Stimulated activated naive CD8-positive, alpha-beta T cell treated with anti-CD3 and anti-CD28 coated beads, Interleukin-15, Interleukin-2, amounts not matched to agents 100 ng/mL and 50 ng/mL, for 24 hours (primary cell): ENCODE measurements around the gene LIMA1.
"Not testable (repeated sequence)": the region's sequence is repeated elsewhere in the genome, so short reads cannot be mapped to it uniquely, and the experiment has no call there.

Experiments
- H3K27ac Mint-ChIP-seq: one replicate; pipeline ENCODE4 v1.8.0; 2021; ENCODE audit warnings: mild to moderate bottlenecking, mixed read lengths
- H3K27me3 Mint-ChIP-seq: one replicate; pipeline ENCODE4 v1.8.0; 2021; ENCODE audit warnings: mixed read lengths
- H3K36me3 Mint-ChIP-seq: one replicate; pipeline ENCODE4 v1.8.0; 2021; ENCODE audit warnings: low read depth, mixed read lengths
- H3K4me1 Mint-ChIP-seq: one replicate; pipeline ENCODE4 v1.8.0; 2021; ENCODE audit warnings: low read depth, mixed read lengths
- H3K4me3 Mint-ChIP-seq: one replicate; pipeline ENCODE4 v1.8.0; 2021; ENCODE audit warnings: mild to moderate bottlenecking, mixed read lengths
- H3K9me3 Mint-ChIP-seq: one replicate; pipeline ENCODE4 v1.8.0; 2021; ENCODE audit warnings: mixed read lengths

Gene LIMA1

DNA sequence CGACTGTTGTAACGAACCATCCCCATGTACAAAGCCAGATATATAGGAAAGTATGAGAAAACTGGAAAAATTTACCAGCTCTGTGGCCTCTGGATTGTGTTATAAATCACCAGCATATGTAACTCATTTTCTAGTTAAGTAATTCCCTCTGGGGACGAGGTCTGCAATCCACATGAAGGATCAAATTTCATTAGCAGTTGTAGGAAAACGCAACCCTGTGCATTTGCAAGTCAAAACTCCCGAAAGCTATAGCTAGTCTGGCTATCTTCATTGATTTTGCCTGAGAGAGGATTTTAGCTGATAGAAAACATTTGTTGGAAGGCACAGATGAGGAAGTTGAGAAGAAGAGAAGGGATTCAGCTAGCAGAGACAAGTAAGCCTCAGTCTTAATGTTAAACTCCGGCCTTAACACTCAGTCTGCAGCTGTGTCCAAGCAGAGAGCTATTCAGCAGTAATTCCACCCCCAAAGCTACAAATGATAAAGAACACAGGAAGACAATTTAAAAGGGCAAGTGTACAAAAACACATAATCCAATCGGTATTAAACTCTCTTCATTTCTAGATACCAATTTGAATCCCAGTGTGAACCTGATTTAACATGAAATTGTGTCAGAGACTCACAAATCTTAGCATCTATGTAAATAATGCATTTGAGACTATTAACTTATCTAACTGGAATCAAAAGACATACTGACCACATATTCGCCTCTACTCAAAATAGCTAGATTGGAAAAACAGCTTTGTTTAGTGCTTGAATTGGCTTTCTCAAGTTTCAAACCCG, 61.9 kb downstream of the LIMA1 start:
- Mint-ChIP-seq H3K27me3 (no peaks in the 10 kb centered on the region), H3K4me3 (no peak overlapping the region), H3K4me1 (peaks cover 29% of the 10 kb centered on the region), H3K27ac (no peak overlapping the region), H3K36me3 (peaks cover 17% of the 10 kb centered on the region), H3K9me3 (no peaks in the 10 kb centered on the region)

DNA sequence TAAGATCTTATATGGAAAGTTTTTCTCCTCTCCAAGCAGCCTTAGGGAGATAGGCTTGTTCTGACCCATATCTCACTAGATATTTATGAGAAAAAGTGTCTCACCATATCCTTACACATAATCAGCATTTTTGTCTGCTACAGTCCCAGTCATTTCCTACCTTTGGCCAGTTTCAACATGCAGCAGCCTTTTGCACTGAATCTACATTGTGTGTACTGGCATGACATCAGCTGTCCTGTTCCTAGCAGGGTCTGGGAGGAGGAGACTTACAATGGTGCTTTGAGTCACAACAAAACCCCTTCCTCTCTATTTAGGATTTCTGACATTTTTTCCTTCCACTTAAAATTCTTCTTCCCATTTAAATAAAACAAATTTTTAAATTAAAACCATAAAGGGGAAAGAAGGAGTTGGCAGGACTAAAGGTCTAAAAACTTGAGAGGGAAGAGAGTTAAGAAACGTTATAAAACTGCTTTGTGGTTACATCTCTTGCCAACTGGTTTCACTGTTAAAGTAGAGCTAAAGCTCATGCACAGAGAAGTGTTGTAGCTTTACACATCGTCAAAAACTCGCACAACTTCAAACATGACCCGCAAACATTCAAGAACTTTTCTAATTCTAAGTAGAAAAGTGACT, 62.8 kb downstream of the LIMA1 start:
- Mint-ChIP-seq H3K36me3 (peaks cover 17% of the 10 kb centered on the region), H3K27me3 (no peaks in the 10 kb centered on the region), H3K4me1 (peaks cover 33% of the 10 kb centered on the region), H3K4me3 (no peak overlapping the region), H3K9me3 (no peaks in the 10 kb centered on the region), H3K27ac (peak overlapping the region; percentile 82)

DNA sequence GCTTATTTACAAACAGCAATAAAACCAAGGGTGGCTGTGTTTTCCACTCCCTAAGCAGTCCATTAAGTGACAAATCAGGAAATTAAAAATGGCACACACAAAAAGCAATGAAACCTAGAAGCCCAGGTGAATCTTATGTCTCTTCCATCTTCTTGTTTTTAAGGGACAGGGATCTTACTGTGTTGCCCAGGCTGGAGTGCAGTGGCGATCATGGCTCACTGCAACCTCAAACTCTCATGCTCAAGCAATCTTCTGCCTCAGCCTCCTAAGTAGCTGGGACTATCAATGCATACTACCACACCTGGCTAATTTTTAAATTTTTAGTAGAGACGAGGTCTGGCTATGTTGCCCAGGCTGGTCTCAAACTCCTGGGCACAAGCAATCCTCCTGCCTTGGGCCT, 63.8 kb downstream of the LIMA1 start:
- peaks cover 20% of the 10 kb centered on the region for H3K36me3 Mint-ChIP-seq
- peaks cover 38% of the 10 kb centered on the region for H3K4me1 Mint-ChIP-seq
- peak overlapping the region; percentile 79 for H3K27ac Mint-ChIP-seq
- no peak overlapping the region for H3K4me3 Mint-ChIP-seq
- no peaks in the 10 kb centered on the region for H3K27me3 Mint-ChIP-seq
- no peaks in the 10 kb centered on the region for H3K9me3 Mint-ChIP-seq

DNA sequence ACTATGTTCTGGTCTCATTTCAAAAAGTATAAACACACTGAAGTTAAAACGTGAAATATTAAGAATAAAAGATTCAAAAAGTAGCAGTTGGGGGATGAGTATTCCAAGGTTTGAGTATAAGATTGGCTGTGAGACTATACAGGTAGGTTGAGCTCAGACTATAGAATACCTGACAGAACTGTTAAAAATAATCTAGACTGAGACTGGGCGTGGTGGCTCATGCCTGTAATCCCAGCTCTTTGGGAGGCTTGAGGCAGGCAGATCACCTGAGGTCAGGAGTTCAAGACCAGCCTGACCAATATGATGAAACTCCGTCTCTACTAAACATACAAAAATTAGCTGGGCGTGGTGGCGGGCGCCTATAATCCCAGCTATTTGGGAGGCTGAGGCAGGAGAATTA, 64.3 kb downstream of the LIMA1 start:
- H3K27me3 Mint-ChIP-seq, H3K9me3 Mint-ChIP-seq: not testable (repeated sequence)
- Mint-ChIP-seq H3K36me3 (peaks cover 20% of the 10 kb centered on the region), H3K4me1 (peaks cover 42% of the 10 kb centered on the region), H3K27ac (peak overlapping the region; percentile 19), H3K4me3 (peak overlapping the region; percentile 40)

DNA sequence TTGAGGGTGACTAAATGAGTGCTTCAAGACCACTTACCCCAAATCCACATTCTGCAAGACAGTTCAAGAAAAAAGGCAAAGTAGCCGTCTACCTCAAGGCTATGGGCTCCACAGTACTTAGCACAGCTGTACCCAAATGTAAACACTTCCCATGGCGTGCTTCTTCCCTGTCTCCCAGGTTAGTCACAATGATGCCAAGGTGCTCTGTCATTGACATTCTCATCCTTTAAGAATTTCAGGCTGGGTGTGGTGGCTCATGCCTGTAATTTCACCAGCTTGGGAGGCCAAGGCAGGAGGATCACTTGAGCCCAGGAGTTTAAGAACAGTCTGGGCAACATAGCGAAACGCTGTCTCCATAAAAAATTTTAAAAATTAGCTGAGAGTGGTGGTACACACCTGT, 64.9 kb downstream of the LIMA1 start:
- Mint-ChIP-seq H3K36me3 (peaks cover 20% of the 10 kb centered on the region), H3K27ac (no peak overlapping the region), H3K4me3 (peak overlapping the region; percentile 20), H3K27me3 (no peaks in the 10 kb centered on the region), H3K9me3 (no peaks in the 10 kb centered on the region), H3K4me1 (peaks cover 49% of the 10 kb centered on the region)

DNA sequence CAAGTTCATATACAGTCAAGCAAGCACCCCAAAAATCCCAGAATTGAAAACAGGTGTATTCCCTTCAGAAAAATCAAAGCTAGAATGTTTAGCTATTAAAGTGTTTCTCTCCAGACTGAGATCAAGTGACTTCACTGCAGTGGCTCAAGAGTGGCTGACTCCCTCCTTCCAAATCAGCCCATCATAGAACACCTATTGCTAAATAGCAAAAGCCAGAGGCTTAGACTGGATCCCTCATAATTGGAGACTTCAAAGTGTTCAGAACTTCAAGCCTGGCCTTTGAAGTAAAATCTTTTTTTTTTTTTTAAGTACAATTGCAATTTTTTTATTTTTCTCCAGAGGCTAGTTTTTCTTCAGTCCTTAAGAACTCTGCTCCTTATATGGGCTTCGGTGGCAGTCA, 66.1 kb downstream of the LIMA1 start:
- no peaks in the 10 kb centered on the region for H3K27me3 Mint-ChIP-seq
- H3K9me3 Mint-ChIP-seq, result no peaks in the 10 kb centered on the region
- peaks cover 27% of the 10 kb centered on the region for H3K36me3 Mint-ChIP-seq
- peak overlapping the region; percentile 19 for H3K4me3 Mint-ChIP-seq
- peaks cover 57% of the 10 kb centered on the region for H3K4me1 Mint-ChIP-seq
- peak overlapping the region; percentile 33 for H3K27ac Mint-ChIP-seq

DNA sequence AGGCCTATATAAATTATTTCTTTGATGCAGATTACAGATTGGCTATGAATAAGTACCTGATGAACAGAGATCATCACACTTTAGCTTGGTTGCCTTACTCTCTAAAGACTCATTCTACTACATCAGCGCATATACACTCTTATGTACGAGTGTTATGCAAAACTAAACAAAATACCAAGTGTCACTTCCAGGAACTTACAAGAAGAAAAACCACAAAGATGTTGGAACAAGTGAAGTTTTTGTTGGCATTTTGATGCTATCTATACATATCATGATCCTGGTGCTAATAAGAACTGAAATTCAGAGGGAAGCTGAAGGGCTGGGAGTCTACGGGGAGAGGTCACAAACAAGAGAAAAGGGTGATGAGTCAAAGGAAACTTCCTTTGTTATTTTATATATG, 68.3 kb downstream of the LIMA1 start:
- Mint-ChIP-seq H3K27ac (no peak overlapping the region), H3K9me3 (no peaks in the 10 kb centered on the region), H3K4me1 (peaks cover 69% of the 10 kb centered on the region), H3K4me3 (no peak overlapping the region), H3K27me3 (no peaks in the 10 kb centered on the region), H3K36me3 (peaks cover 37% of the 10 kb centered on the region)

DNA sequence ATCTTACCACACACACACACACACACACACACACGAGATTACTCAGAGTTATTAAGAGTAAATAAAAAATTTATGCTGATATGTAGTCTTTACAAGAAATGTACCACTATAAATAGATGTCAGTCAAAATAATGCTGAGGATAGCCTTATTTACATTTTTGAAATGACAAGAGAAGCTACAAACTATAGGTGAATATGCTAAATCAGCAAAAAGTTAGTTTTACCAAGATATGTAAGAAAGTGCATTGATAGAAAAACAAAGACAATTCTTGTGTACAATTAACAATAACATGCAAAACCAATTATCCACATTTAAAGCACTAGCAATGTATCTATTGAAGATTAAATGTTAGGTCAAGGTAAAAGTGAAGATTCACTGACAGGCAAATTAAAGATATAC, 69.3 kb downstream of the LIMA1 start:
- Mint-ChIP-seq H3K27me3 (no peaks in the 10 kb centered on the region), H3K9me3 (no peaks in the 10 kb centered on the region), H3K4me1 (peaks cover 63% of the 10 kb centered on the region), H3K36me3 (peaks cover 32% of the 10 kb centered on the region), H3K27ac (peak overlapping the region; percentile 26), H3K4me3 (no peak overlapping the region)

DNA sequence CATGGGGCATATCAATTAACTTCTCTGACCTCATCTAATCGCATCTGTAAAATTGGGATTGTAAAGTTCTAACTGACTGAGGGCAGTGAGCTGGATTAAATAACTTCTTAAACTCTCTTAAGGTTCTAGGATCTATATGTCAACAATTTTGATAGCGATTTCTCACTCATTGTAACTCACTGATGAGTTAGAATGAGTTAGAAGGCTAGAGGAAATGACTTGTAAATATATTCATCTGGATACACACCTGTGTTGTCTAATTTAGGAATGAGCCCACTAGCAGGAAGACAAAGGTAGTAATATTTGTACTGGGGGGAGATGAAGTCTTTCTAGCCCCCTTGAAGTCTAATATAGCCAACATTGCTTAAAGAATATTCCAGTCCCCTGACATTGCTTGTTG, 69.9 kb downstream of the LIMA1 start:
- H3K27ac Mint-ChIP-seq, result peak overlapping the region; percentile 61
- peaks cover 26% of the 10 kb centered on the region for H3K36me3 Mint-ChIP-seq
- no peaks in the 10 kb centered on the region for H3K9me3 Mint-ChIP-seq
- H3K27me3 Mint-ChIP-seq, result no peaks in the 10 kb centered on the region
- peaks cover 59% of the 10 kb centered on the region for H3K4me1 Mint-ChIP-seq
- H3K4me3 Mint-ChIP-seq, result no peak overlapping the region

DNA sequence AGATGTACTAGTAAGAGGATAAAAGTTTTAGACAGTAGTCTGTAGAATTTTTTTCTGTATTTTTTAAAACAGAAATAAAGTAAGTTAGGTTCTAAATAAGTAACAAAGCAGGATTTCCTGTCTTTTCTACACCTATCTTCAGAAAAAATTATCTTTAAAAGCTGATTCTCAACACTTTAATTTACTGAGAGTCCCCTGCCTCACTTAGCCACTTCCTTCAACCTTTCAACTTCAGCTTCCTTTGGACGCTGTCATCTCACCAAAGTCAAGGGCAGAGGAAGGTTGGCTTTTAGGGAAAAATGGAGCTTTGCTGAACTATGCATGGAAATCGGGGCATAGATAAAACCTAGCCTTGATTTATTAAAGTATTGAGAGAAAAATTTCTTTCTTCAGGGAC, 71.3 kb downstream of the LIMA1 start:
- peak overlapping the region; percentile 51 for H3K4me3 Mint-ChIP-seq
- peaks cover 23% of the 10 kb centered on the region for H3K36me3 Mint-ChIP-seq
- H3K27ac Mint-ChIP-seq, result peak overlapping the region; percentile 95
- no peaks in the 10 kb centered on the region for H3K9me3 Mint-ChIP-seq
- H3K4me1 Mint-ChIP-seq, result peaks cover 48% of the 10 kb centered on the region
- no peaks in the 10 kb centered on the region for H3K27me3 Mint-ChIP-seq

DNA sequence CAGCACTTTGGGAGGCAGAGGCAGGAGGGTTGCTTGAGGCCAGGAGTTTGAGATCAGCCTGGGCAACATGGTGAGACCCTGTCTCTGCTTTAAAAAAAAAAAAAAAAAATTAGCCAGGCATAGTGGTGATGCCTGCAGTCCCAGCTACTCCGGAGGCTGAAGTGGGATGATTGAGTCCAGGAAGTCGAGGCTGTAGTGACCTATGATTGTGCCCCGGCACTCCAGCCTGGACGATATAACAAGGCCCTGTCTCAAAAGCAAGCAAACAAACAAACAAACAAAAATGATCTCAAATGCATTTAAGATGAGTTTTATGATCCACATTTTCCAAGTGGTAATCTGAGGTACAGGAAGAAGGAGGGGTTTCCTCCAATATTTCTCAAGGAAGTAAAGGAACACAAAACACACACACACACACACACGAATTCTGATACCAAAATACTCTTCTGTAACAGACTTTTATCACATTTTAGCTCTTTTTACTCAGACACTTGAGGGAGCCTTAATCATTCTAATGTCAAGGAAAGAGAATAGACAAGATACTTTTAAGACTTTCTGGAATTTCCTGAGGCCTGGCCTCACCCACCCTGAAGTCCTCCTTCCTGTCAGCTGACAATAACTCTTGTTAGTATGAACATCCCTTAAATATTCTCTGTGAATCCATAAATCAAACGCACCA, 71.8 kb downstream of the LIMA1 start:
- no peaks in the 10 kb centered on the region for H3K27me3 Mint-ChIP-seq
- H3K4me3 Mint-ChIP-seq, result peak overlapping the region; percentile 51
- peaks cover 47% of the 10 kb centered on the region for H3K4me1 Mint-ChIP-seq
- H3K27ac Mint-ChIP-seq, result peak overlapping the region; percentile 95
- H3K9me3 Mint-ChIP-seq, result no peaks in the 10 kb centered on the region
- peaks cover 25% of the 10 kb centered on the region for H3K36me3 Mint-ChIP-seq

DNA sequence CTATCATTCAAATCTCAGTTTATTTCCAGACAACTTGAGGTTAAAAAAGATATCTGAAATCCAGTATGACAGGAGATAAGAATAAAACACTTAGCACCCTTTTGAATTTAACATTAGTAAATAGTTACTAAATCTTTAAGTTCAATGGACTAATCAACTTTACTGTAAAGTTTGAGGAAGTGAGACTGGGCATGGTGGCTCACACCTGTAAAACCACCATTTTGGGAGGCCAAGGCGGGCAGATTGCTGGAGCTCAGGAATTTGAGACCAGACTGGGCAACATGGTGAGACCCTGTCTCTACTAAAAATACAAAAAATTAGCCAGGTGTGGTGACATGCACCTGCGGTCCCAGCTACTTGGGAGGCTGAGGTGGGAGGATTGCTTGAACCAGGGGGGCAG, 75.9 kb downstream of the LIMA1 start:
- H3K4me3 Mint-ChIP-seq, result no peak overlapping the region
- H3K4me1 Mint-ChIP-seq, result peaks cover 17% of the 10 kb centered on the region
- no peaks in the 10 kb centered on the region for H3K9me3 Mint-ChIP-seq
- H3K27me3 Mint-ChIP-seq, result no peaks in the 10 kb centered on the region
- H3K27ac Mint-ChIP-seq, result no peak overlapping the region
- H3K36me3 Mint-ChIP-seq, result peaks cover 43% of the 10 kb centered on the region

DNA sequence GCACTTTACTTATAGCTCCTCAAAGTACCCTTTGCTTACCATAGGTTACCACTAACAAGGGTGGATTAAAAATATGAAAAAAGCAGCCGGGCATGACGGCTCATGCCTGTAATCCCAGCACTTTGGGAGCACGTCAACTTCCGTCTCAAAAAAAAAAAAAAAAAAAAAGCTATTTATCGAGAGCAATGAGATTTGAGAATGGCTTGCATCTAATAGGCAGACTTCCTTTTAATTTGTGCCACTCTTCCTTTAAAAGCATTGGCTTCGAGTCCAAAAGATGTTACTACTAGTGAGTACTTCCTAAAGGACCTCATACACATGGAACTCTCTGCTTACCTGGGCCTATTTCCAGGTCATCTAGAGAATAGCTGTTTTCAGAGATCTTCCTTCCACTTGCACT, 77.7 kb downstream of the LIMA1 start:
- Mint-ChIP-seq H3K9me3 (no peaks in the 10 kb centered on the region), H3K27ac (no peak overlapping the region), H3K4me1 (peaks cover 4% of the 10 kb centered on the region), H3K4me3 (no peak overlapping the region), H3K27me3 (no peaks in the 10 kb centered on the region), H3K36me3 (peaks cover 44% of the 10 kb centered on the region)

DNA sequence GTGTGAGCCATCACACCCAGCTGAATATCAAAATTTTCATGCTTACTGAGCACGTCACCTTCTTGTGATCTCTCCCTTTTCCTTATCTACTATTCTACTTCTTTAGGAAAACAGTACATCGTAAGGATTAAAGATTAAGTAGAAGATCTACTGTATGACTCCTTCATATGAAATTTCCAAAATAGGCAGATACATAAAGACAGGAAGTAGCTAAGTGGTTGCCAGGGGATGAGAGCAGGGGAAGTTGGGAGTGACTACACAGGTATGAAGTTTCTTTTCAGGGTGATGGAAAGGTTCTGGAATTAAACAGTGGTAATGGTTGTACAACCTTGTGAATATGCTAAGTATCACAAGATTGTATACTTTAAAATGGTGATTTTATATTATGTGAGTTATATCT, 79.6 kb downstream of the LIMA1 start:
- H3K4me3 Mint-ChIP-seq, result no peak overlapping the region
- no peak overlapping the region for H3K27ac Mint-ChIP-seq
- peaks cover 54% of the 10 kb centered on the region for H3K36me3 Mint-ChIP-seq
- H3K4me1 Mint-ChIP-seq, result no peaks in the 10 kb centered on the region
- no peaks in the 10 kb centered on the region for H3K9me3 Mint-ChIP-seq
- no peaks in the 10 kb centered on the region for H3K27me3 Mint-ChIP-seq

DNA sequence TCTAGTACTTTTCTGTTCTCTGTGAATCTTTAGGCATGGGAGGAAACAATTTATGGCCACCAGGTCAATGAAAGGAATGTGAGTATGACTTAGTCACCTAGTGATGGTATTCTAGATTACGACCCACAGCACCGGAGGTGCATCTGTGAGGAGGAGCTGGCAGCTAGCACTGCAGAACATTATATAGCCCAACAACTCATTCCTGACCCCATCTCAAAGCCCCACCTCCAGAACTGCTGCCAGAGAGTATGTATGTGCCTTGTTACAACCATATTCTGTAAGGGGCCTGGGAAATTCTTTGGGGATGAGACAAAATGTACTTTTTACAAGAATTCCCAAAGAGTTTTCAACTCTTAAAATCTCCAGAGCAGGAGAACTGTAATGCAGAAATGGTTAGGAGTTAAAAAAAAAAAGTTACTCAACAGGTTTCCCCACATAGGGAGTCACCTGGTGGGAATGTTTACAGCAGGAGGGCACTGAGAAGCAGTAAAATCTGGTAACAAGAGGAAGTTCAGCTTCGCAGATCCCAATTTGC, 81.3 kb downstream of the LIMA1 start:
- Mint-ChIP-seq H3K36me3 (peaks cover 57% of the 10 kb centered on the region), H3K4me1 (no peaks in the 10 kb centered on the region), H3K9me3 (no peaks in the 10 kb centered on the region), H3K4me3 (no peak overlapping the region), H3K27ac (no peak overlapping the region), H3K27me3 (no peaks in the 10 kb centered on the region)
